Activated CD8-positive, alpha-beta memory T cell treated with anti-CD3 and anti-CD28 coated beads for 36 hours (primary cell): ENCODE measurements around the gene RNF121. TPM values are rescaled to one million over a fixed set of nuclear protein-coding genes. Genes with fewer than 3 reads are reported as not detected.
"Not testable (repeated sequence)": the region's sequence is repeated elsewhere in the genome, so short reads cannot be mapped to it uniquely, and the experiment has no call there.

Experiments used
- CTCF ChIA-PET: fragments of 350-600 bp; sonication (Branson Sonifier 250); formaldehyde crosslinking; loops from one replicate; lab custom pipeline; 2021; ENCODE audit warnings: antibody characterized with exemption; lab: Charles Lee
- POLR2A ChIA-PET: fragments of 350-600 bp; sonication (Branson Sonifier 250); formaldehyde crosslinking; loops from one replicate; lab custom pipeline; 2021; ENCODE audit warnings: antibody characterized with exemption; lab: Charles Lee
- total RNA-seq, 2 experiments: library from RNA; stranded (reverse); gene quantifications; one replicate each; pipeline ENCODE4 v1.2.3, GENCODE V29; 2021

Gene RNF121
- 10 to 100 TPM; 48.1 to 50.7 TPM for total RNA-seq

- POLR2A ChIA-PET = interaction anchor here (0.9 kb wide), 1 partner anchor 142 kb away, joined by 5 read pairs; no protein-coding TSS in a partner anchor
These were observed at the start of gene RNF121 for GRCh38 chr11:71928737-71929443. TSS of gene RNF121 (plus strand) at chr11:71929046. CDS start at chr11:71929062, 16 bp downstream.

DNA sequence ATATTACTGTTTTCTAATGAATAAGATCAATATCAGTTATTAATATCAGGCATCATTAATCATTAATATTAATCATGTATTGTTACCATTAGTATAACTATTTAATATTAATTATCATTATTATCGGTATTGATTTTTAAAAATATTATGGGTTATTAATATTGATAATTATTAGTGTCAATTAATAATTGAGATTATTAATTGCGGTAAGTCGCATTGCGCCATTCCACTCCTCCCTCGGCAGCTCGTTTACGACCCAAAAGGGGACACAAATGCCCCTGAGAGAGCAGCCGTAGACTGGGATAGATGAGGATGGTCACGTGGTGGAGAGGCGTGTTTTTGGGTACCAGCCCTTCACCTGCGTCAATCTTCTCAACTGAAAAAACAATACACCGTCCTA is 43.0 kb upstream of the RNF121 start:
- CTCF ChIA-PET, POLR2A ChIA-PET: not testable (repeated sequence)

More at GRCh38 chr11:71928737-71929443, at the start of gene RNF121:
- CTCF ChIA-PET = interaction anchor here (0.7 to 1.9 kb wide), 2 partner anchors 17 to 473 kb away, joined by 3 to 4 read pairs; no protein-coding TSS in a partner anchor

GRCh38 chr11:71888335-71889010 is 40.4 kb upstream of the RNF121 start:
- POLR2A ChIA-PET, CTCF ChIA-PET: not testable (repeated sequence)

DNA sequence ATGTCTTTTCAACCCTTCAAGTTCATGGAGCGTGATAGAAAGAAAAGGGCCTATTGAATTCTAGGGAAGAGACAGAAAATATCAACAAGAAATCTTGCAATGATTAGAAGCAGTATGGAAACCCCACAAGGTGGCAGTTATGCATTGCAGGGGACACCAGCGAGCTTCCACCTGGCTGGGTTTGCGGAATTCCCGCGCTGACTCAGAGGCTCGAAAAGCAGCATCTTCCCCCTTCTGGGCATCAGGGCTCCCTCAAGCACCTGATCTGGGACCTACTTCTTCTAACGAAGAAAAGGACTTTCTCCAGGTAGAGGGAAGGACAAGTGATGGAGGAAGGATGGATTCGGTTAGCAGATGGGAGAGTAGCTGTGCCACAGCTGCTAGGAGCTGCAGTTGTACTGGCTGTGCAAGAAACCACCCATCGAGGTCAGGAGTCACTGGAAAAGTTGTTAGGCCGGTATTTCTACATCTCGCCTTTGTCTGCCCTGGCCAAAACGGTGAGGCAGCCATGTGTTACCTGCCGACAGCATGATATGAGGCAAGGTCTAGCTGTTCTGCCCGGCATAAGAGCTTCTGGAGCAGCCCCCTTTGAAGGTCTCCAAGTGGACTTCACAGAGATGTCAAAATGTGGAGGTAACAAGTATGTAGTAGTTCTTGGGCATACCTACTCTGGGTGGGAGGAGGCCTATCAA is 39.5 kb upstream of the RNF121 start:
- CTCF ChIA-PET = interaction anchor here (0.6 kb wide), 1 partner anchor 38 kb away, joined by 3 read pairs; no protein-coding TSS in a partner anchor
- POLR2A ChIA-PET = not testable (repeated sequence)

DNA sequence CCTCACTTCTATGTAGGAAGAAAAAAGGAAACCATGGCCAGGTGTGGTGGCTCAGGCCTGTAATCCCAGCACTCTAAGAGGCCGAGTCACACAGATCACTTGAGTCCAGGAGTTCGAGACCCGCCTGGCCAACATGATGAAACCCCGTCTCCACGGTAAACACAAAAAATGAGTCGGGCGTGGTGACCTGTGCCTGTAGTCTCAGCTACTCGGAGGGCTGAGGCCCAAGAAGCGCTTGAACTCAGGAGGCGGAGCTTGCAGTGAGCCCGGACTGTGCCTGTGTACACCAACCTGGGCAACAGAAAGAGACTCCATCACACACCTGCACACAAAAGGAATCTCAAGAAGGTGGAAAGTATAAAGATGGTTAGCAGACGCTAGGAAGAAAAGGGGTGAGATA is 32.9 kb upstream of the RNF121 start:
- ChIA-PET CTCF (no interaction called here), POLR2A (no interaction called here)

GRCh38 chr11:71901137-71901536 is 27.7 kb upstream of the RNF121 start:
- CTCF ChIA-PET = not testable (repeated sequence)

DNA sequence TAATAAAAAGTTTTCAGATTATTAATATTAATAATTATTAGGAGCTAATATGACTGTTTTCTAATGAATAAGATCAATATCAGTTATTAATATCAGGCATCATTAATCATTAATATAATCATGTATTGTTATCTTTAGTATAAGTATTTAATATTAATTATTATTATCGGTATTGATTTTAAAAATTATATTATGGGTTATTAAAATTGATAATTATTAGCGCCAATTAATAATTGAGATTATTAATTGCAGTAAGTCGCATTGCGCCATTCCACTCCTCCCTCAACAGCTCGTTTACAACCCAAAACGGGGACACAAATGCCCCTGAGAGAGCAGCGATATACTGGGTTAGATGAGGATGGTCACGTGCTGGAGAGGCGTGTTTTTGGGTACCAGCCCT is 20.6 kb upstream of the RNF121 start:
- ChIA-PET POLR2A (no interaction called here), CTCF (no interaction called here)

More at GRCh38 chr11:71901137-71901536, 27.7 kb upstream of the RNF121 start:
- POLR2A ChIA-PET = not testable (repeated sequence)

DNA sequence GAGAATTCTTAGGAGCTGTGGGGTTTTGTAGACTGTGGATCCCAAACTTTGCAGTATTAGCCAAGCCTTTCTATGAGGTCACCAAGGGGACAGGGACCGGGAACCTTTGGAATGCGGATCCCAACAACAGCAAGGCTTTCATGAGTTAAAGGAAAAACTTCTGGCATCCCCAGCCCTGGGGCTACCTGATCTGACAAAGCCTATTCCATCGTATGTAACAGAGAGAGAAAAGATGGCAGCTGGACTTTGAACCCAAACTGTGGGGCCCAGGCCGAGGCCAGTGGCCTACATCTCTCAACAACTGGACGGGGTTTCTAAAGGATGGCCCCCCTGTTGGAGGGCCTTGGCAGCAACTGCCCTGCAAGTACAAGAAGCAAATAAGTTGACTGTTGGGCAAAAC is 18.1 kb upstream of the RNF121 start:
- POLR2A ChIA-PET = not testable (repeated sequence)
- CTCF ChIA-PET = interaction anchor here (1.2 kb wide), 1 partner anchor 17 kb away, joined by 3 read pairs; the partner anchor contains the start of gene XNDC1N

DNA sequence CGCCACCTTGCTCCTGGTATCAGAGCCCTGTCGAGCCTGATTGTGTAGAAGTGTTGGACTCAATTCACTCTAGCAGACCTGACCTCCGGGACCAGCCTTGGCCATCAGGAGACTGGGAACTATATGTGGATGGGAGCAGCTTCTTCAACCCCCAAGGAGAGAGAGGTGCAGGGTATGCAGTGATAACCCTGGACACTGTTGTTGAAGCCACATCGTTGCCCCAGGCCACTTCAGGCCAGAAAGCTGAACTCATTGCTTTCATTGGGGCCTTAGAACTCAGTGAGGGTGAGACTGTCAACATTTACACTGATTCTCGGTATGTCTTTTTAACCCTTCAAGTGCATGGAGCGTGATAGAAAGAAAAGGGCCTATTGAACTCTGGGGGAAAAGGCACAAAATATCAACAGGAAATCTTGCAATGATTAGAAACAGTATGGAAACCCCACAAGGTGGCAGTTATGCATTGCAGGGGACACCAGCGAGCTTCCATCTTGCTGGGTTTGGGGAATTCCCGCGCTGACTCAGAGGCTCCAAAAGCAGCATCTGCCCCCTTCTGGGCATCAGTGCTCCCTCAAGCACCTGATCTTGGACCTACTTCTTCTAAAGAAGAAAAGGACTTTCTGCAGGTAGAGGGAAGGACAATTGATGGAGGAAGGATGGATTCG is 17.4 kb upstream of the RNF121 start:
- POLR2A ChIA-PET = not testable (repeated sequence)
- CTCF ChIA-PET = interaction anchor here (1.0 to 1.2 kb wide), 3 partner anchors 10 to 22 kb away, joined by 3 read pairs; partner anchors contain the start of gene XNDC1N

- POLR2A ChIA-PET = not testable (repeated sequence)
- CTCF ChIA-PET = interaction anchor here (1.0 to 1.2 kb wide), 3 partner anchors 9 to 22 kb away, joined by 3 read pairs; partner anchors contain the start of gene XNDC1N
These were observed 16.9 kb upstream of the RNF121 start for GRCh38 chr11:71911986-71912340.

DNA sequence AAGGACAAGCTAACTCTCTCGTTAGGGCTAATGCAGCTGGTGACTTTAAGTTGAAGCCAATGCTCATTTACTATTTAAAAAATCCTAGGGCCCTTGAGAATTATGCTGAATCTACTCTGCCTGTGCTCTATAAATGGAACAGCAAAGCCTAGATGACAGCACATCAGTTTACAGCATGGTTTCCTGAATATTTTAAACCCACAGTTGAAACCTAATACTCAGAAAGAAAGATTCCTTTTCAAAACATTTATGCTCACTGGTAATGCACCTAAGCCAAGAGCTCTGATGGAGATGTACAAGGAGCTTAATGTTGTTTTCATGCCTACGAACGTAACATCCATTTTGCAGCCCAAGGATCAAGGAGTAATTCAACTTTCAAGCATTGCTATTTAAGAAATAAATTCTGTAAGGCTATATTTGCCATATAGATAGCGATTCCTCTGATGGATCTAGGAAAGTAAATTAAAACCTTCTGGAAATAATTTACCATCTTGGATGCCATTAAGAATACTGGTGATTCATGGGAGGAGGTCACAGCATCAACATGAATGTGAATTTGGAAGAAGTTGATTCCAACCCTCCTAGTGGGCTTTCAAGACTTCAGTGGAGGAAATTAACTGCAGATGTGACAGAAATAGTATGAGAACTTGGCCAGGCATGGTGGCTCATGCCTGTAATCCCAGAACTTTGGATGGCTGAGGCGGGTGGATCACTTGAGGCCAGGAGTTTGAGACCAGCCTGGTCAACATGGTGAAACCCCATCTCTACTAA is 14.9 kb upstream of the RNF121 start:
- ChIA-PET CTCF (interaction anchor here (1.1 kb wide), 1 partner anchor 14 kb away, joined by 4 read pairs; no protein-coding TSS in a partner anchor), POLR2A (no interaction called here)

GRCh38 chr11:71914617-71915189 is 14.1 kb upstream of the RNF121 start:
- POLR2A ChIA-PET = no interaction called here

GRCh38 chr11:71917646-71918140 is 11.2 kb upstream of the RNF121 start:
- ChIA-PET POLR2A (no interaction called here), CTCF (no interaction called here)

More at GRCh38 chr11:71914617-71915189, 14.1 kb upstream of the RNF121 start:
- CTCF ChIA-PET = no interaction called here

- ChIA-PET CTCF (interaction anchor here (0.7 to 1.3 kb wide), 6 partner anchors 15 to 472 kb away, joined by 3 to 4 read pairs (median 3); no protein-coding TSS in a partner anchor), POLR2A (interaction anchor here (0.9 kb wide), 1 partner anchor 141 kb away, joined by 5 read pairs; no protein-coding TSS in a partner anchor)
These were observed 768 bp upstream of the RNF121 start, which contains the start of gene XNDC1N for GRCh38 chr11:71927820-71928736. TSS of gene XNDC1N (minus strand) at chr11:71928594. CDS start at chr11:71923353, 5,241 bp downstream.

DNA sequence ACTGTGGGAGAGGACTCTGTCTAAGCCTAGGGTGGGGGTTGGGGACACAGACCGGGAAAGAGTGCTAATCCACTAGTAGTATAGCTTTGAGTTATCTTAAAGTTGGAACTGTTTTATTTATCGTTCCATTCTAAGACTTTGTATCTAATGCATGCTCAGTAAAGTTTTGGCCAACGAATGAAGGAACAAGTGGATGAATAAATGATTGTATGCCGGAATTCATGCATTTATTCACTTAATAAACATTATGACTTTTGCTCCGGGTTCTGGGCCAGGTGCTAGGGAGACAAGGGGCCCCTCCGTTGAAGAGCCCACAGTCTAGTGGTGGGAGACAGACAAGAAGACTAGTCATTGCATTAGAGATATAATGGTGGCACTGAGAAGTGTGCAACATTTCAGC is 645 bp downstream of the RNF121 start:
- CTCF ChIA-PET = interaction anchor here (1.9 kb wide), 1 partner anchor 17 kb away, joined by 4 read pairs; no protein-coding TSS in a partner anchor
- POLR2A ChIA-PET = no interaction called here

GRCh38 chr11:71930556-71931244 is 1.9 kb downstream of the RNF121 start:
- ChIA-PET POLR2A (no interaction called here), CTCF (interaction anchor here (1.9 kb wide), 1 partner anchor 15 kb away, joined by 4 read pairs; no protein-coding TSS in a partner anchor)
